Smooth muscle cell (in vitro differentiated cells): ENCODE results near the gene LINGO1. TPM values are rescaled to one million over a fixed set of nuclear protein-coding genes. Genes with fewer than 3 reads are reported as not detected.

Source experiments
- DNase-seq: peaks from one replicate; lab custom pipeline; 2025; ENCODE audit not compliant: unreplicated experiment; lab: John Stamatoyannopoulos, UW
- H2AFZ ChIP-seq: fragments of 200-600 bp; sonication (generic); 2 replicates; pipeline ENCODE4 v1.6.0; 2016; ENCODE audit warnings: antibody characterized with exemption, low read depth, mild to moderate bottlenecking
- H3F3A ChIP-seq: fragments of 200-600 bp; sonication (generic); 2 replicates; pipeline ENCODE4 v1.6.0; 2017; ENCODE audit warnings: antibody characterized with exemption, low read depth
- H3K27ac ChIP-seq: fragments of 200-600 bp; sonication (generic); 2 replicates; pipeline ENCODE4 v1.5.1; 2016; ENCODE audit warnings: low read depth, mild to moderate bottlenecking
- H3K27me3 ChIP-seq: fragments of 200-600 bp; sonication (generic); 2 replicates; pipeline ENCODE4 v1.6.1; 2016; ENCODE audit warnings: low read depth, mild to moderate bottlenecking
- H3K36me3 ChIP-seq: fragments of 200-600 bp; sonication (generic); 2 replicates; pipeline ENCODE4 v1.5.1; 2016; ENCODE audit warnings: low read depth
- H3K4me1 ChIP-seq: fragments of 200-600 bp; sonication (generic); 2 replicates; pipeline ENCODE4 v1.5.1; 2016; ENCODE audit warnings: low read depth
- H3K4me2 ChIP-seq: fragments of 200-600 bp; sonication (generic); 2 replicates; pipeline ENCODE4 v1.6.0; 2016; ENCODE audit warnings: mild to moderate bottlenecking
- H3K4me3 ChIP-seq: fragments of 200-600 bp; sonication (generic); 2 replicates; pipeline ENCODE4 v1.5.1; 2016; ENCODE audit warnings: mild to moderate bottlenecking
- H3K79me2 ChIP-seq: fragments of 200-600 bp; sonication (generic); 2 replicates; pipeline ENCODE4 v1.6.0; 2016; ENCODE audit warnings: low read depth, mild to moderate bottlenecking
- H3K9ac ChIP-seq: fragments of 200-600 bp; sonication (generic); 2 replicates; pipeline ENCODE4 v1.6.0; 2016; ENCODE audit warnings: low read depth
- H3K9me3 ChIP-seq: fragments of 200-600 bp; sonication (generic); replicated peaks from 2 replicates; pipeline ENCODE4 v1.5.1; 2016; ENCODE audit warnings: low read depth
- H4K20me1 ChIP-seq: fragments of 200-600 bp; sonication (generic); 2 replicates; pipeline ENCODE4 v1.6.0; 2016; ENCODE audit warnings: low read depth
- CTCF ChIP-seq: fragments of 200-600 bp; sonication (generic); IDR thresholded peaks from 2 replicates; pipeline ENCODE4 v1.5.1; 2017; ENCODE audit warnings: borderline replicate concordance, mild to moderate bottlenecking, antibody characterized with exemption; ENCODE audit not compliant: insufficient read depth, poor library complexity, severe bottlenecking
- WGBS: methylation state at CpG from one replicate; pipeline ENCODE4 v1.1.7; 2016; ENCODE audit warnings: low lambda C conversion rate; 5-methylcytosine and 5-hydroxymethylcytosine counted together
- polyA plus RNA-seq: library from polyadenylated mRNA; unstranded; fragments of >200 nt; fragmentation: Nextera tagmentation; extraction: Ambion mirVana; gene quantifications from 2 replicates; pipeline ENCODE4 v1.2.1, GENCODE V29; 2016
- total RNA-seq: library from RNA; depleted of rRNA; stranded (reverse); fragments of >200 nt; gene quantifications from 2 replicates; pipeline ENCODE4 v1.2.3, GENCODE V29; 2014

The LINGO1 gene
- total and polyA plus RNA-seq, 2 experiments from 2014 or later = 3.5 to 13.4 TPM

- no peak for TF ChIP-seq CTCF
- DNase-seq = no peak
- Histone ChIP-seq H2AFZ (no peak overlapping the region), H3F3A (no peaks in the 10 kb centered on the region), H3K4me1 (peaks cover 51% of the 10 kb centered on the region), H3K4me3 (no peak overlapping the region), H3K4me2 (no peak overlapping the region), H3K79me2 (no peaks in the 10 kb centered on the region), H3K9ac (no peak overlapping the region), H3K27ac (no peak overlapping the region), H3K27me3 (no peaks in the 10 kb centered on the region), H3K36me3 (no peaks in the 10 kb centered on the region), H4K20me1 (no peaks in the 10 kb centered on the region), H3K9me3 (no peaks in the 10 kb centered on the region)
- 92% methylated on average over 12 of the region's 12 CpGs for WGBS
These were observed 5.6 kb downstream of the LINGO1 start for GRCh38 chr15:77627067-77627466.

GRCh38 chr15:77626002-77626401, 6.7 kb downstream of the LINGO1 start:
- TF ChIP-seq CTCF = no peak

DNA sequence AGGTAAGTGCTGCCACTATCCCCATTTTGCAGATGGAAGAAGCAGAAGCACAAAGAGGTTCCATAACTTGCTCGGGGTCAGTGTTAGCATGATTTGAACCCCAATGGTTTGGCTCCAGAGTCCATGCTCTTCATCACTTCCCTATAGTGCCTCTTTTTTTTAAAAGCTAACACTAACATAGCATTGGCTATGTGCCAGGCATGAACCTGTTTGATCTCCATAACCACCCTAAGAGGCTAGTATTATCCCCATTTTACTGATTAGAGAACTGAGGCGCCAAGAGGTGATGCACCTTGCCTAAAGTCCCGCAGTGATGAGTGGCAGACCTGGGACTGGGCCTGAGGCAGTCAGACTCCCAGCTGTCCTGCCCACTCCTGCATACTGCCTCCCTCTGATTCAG, 7.3 kb downstream of the LINGO1 start:
- Histone ChIP-seq H4K20me1 (no peaks in the 10 kb centered on the region), H3K4me3 (no peak overlapping the region), H3K27me3 (no peaks in the 10 kb centered on the region), H3K36me3 (no peaks in the 10 kb centered on the region), H3K79me2 (no peaks in the 10 kb centered on the region), H3K4me2 (no peak overlapping the region), H3K9ac (no peak overlapping the region), H3K4me1 (peaks cover 40% of the 10 kb centered on the region), H2AFZ (no peak overlapping the region), H3K9me3 (no peaks in the 10 kb centered on the region), H3F3A (no peaks in the 10 kb centered on the region), H3K27ac (no peak overlapping the region)
- 96% methylated on average over 3 of the region's 3 CpGs for WGBS
- no peak for DNase-seq
- TF ChIP-seq CTCF = no peak

More at GRCh38 chr15:77626002-77626401, 6.7 kb downstream of the LINGO1 start:
- no peaks in the 10 kb centered on the region for H3F3A ChIP-seq
- no peak overlapping the region for H3K27ac ChIP-seq
- no peaks in the 10 kb centered on the region for H3K36me3 ChIP-seq
- H4K20me1 ChIP-seq = no peaks in the 10 kb centered on the region
- no peaks in the 10 kb centered on the region for H3K79me2 ChIP-seq
- H3K4me2 ChIP-seq = no peak overlapping the region
- no peaks in the 10 kb centered on the region for H3K27me3 ChIP-seq
- peaks cover 46% of the 10 kb centered on the region for H3K4me1 ChIP-seq
- no peak overlapping the region for H2AFZ ChIP-seq
- WGBS = 91% methylated on average over 3 of the region's 3 CpGs
- no peak for DNase-seq
- H3K4me3 ChIP-seq = no peak overlapping the region
- H3K9me3 ChIP-seq = no peaks in the 10 kb centered on the region
- H3K9ac ChIP-seq = no peak overlapping the region

DNA sequence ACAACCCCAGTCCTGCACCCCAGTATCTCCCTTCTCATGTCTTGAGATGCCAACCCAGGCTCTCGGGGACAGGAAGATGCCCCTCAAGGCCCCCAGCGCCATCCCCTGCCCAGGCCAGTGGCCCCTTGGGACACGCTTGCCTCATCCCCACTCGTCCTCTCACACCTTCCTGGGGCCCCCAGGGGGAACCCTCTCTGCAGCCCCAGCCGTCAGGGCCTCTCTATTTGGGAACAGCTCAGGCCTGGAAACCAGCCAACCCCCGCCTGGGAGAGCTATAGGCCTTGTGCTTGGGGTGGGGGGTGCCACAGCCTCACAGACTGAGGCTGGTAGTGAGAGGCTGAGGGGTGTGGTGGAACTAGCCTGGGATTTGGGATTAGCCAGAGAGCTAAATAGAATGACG, 7.8 kb downstream of the LINGO1 start:
- Histone ChIP-seq H3K27ac (no peak overlapping the region), H2AFZ (no peak overlapping the region), H3K4me2 (no peak overlapping the region), H3F3A (no peaks in the 10 kb centered on the region), H3K4me3 (no peak overlapping the region), H3K79me2 (no peaks in the 10 kb centered on the region), H3K27me3 (no peaks in the 10 kb centered on the region), H3K4me1 (peaks cover 36% of the 10 kb centered on the region), H4K20me1 (no peaks in the 10 kb centered on the region), H3K9me3 (no peaks in the 10 kb centered on the region), H3K9ac (no peak overlapping the region), H3K36me3 (no peaks in the 10 kb centered on the region)
- 63% methylated on average over 7 of the region's 7 CpGs for WGBS
- no peak for TF ChIP-seq CTCF
- no peak for DNase-seq
